HG03354 (cell line): Measurements from ENCODE around the gene APMAP.
"Not testable (repeated sequence)": the region's sequence is repeated elsewhere in the genome, so short reads cannot be mapped to it uniquely, and the experiment has no call there.

Source experiments
- ATAC-seq: cut with Tn5 transposase; IDR thresholded peaks from one replicate; pipeline ENCODE4 v1.9.1; 2021; ENCODE audit warnings: mild to moderate bottlenecking; ENCODE audit not compliant: unreplicated experiment, poor library complexity, severe bottlenecking

APMAP gene

GRCh38 chr20:25009218-25010145, 16.9 kb upstream of the APMAP start:
- ATAC-seq: no peak

DNA sequence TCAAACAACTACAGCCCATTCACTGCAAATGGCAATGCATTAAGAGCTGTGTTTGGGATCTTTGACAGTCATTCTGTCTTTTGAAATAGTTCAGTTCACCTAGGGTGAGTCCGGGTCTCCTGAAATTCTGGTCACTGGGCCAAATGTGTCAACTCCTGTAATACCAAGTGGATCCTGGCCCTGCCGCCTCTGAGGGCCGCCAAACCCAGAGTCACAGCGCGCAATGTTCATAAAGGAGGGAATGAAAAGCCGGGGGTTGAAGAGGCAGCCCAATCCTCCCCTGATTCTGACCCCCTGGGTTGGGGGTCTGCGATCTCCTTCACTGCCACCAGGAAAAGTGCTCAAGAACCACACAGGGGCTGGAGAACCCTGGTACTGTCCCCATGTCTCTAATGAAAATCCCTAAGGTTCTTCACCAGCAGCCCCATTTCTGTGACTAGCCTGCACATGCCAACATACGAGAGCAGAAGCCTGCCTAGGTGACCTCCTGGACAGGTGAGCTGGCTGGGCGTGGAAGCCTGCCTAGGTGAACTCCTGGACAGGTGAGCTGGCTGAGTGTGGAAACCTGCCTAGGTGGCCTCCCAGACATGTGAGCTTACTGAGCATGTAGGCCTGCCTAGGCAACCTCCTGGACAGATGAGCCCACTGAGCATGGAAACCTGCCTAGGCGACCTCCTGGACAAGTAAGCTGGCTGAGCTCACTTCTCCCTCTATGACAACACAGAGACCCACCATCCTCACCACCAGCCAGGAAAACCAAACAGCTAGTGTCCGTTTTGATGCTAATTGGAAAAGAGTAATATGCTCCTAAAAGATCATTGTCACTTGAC, 16.1 kb upstream of the APMAP start:
- no peak for ATAC-seq

- ATAC-seq: no peak
These were observed 15.1 kb upstream of the APMAP start for GRCh38 chr20:25007491-25008305.

- ATAC-seq: no peak
These were observed 14.0 kb upstream of the APMAP start for GRCh38 chr20:25006431-25007167.

- no peak for ATAC-seq
These were observed 13.1 kb upstream of the APMAP start for GRCh38 chr20:25005661-25006060.

DNA sequence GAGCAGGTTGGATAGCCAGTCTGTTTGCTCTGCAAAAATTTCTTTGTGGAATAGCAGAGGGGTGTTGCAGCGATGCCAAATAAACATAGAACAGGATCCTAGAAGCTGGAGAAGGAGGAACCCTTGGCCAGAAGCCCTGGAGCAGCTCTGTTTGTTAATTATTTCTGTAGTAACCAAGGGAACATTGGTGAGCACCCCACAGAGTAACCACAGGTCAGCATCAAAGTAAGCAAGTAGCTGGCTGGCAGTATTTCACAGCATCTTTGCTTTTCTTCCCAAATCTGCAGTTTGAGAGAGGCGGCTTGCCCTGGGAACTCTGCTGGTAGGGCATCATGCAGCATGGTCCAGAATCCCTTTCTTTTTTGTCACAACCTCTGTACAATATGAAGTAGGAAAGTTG, 12.7 kb upstream of the APMAP start:
- ATAC-seq: no peak

- ATAC-seq: no peak
These were observed 10.5 kb upstream of the APMAP start for GRCh38 chr20:25003002-25003401.

DNA sequence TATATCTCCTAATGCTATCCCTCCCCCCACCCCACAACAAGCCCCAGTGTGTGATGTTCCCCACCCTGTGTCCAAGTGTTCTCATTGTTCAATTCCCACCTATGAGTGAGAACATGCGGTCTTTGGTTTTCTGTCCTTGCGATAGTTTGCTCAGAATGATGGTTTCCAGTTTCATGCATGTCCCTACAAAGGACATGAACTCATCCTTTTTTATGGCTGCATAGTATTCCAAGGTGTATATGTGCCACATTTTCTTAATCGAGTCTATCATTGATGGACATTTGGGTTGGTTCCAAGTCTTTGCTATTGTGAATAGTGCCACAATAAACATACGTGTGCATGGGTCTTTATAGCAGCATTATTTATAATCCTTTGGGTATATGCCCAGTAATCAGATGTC, 8.8 kb upstream of the APMAP start:
- ATAC-seq: not testable (repeated sequence)

GRCh38 chr20:25000268-25000801, 7.8 kb upstream of the APMAP start:
- ATAC-seq: no peak

DNA sequence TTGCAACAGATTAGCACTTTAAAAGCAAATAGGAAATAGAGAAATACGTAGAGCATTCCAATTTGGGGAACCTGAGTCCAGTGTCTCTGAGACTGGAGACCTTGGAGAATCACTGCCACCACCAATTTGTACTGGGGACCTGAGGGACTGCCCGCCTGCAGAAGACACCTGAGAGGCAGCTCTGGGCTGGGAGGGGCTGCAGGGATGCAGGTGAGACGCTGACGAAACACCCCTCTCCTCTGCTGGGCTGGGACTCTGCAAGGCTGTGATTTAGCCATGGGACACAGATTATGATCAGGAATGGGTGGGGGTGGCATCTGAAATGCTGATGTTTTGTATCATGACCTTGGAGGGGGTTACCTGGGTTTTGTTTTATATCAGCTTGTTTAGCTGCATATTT, 7.0 kb upstream of the APMAP start:
- no peak for ATAC-seq

- no peak for ATAC-seq
These were observed 6.3 kb upstream of the APMAP start for GRCh38 chr20:24998631-24999445.

GRCh38 chr20:24998121-24998520, 5.6 kb upstream of the APMAP start:
- ATAC-seq: no peak

- no peak for ATAC-seq
These were observed 4.2 kb upstream of the APMAP start for GRCh38 chr20:24996449-24997377.

DNA sequence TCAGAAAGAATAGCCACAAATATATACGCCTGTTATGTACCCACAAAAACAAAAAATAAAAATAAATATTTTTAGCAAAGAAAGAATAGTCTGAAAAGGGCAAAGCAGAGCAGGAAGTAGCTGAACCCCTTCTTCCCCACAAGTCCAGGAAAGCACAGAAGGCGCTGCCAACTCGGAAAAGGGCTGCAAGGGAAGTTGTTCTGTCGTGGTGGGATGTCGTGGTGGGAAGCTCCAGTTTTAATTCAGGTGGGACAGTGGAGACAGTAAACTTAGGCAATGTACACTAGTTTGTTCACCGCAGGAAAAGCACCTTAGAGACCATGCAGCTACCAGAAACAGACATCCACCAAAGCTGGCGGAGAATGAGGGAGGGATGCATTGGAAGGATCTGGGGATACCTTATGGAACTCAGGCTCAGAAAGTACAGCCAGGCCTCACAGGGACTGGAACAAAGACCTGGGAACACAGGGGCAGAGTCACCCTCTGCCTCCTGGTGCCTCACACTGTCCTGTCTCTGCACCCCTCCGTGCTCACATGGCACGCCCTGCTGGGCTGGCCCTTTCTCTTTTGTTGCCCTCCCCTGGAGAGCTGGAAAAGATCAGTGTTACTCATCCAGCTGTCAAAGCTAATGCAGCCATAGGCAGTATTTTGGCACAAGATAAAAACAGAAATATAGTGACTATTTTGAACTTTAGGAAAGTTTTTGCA, 3.3 kb upstream of the APMAP start:
- ATAC-seq: no peak

DNA sequence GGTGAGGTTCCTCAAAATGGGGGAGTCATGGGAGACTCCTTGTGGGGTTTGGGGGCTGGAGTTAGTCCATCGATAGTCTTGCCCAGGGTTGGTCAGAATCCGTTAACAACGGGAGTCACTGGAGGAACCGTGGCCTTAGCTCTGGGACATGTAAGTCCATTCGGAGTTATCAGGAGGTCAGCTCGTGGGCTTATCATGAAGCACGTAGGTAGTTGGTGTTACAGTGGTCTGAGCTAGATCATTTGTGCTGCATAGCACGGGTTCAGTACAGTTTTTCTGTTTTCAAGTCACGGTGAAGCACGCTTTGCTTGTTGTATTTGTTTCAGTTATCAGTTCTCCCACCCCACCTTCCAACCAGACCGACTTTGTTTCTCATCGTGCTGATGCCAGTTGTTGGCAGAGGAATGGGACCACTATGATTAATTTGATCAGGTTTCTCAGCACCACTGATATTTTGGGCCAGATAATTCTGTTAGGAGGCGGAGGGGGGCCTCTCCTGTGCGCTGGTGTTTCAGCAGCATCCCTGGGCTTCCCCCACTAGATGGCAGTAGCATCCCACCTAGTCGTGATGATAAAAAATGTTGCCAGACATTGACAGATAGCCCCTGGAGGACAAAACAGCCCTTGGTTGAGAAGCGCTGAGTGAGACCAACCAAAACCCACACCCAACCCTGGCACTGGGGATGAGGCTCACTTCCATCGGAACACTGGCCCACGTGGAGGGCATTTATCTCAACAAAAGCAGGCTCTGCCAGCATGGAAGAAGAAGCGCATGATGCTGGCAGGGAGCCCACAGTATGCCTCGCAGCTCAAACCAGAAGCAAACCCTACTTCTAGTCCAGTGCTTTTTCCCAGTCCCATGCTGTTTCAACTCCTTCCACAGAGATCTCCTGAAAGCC, 2.2 kb upstream of the APMAP start:
- ATAC-seq: peak; percentile 33

DNA sequence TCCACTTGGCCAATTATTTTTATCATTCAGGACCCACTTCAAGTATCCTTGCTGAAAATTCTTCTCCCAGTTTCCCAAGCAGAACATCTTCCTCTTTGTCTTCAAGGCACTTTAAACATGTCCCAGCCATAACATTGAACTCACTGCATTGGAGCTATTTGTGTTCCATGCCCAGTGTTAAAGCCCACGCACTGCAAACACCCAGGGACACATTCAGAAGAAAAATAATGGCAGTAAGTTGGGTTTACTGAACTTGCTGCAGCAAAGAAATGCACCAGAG, 1.6 kb upstream of the APMAP start:
- ATAC-seq: no peak
